OCI-LY7 (cell line): Measurements from ENCODE around the gene ATRAID. TPM values are rescaled to one million over a fixed set of nuclear protein-coding genes. Genes with fewer than 3 reads are reported as not detected.

Experiments used
- BruUV-seq: library from RNA; stranded (reverse); fragments of 400-500 nt; replicated peaks from 2 replicates; lab custom pipeline; 2021; lab: Mats Ljungman, UMichigan
- CTCF ChIA-PET: fragments of 300-600 bp; sonication (Branson Sonifier 250); formaldehyde crosslinking; loops from one replicate; lab custom pipeline; 2022; ENCODE audit warnings: antibody characterized with exemption; ENCODE audit not compliant: unreplicated experiment; lab: Charles Lee
- POLR2A ChIA-PET: fragments of 300-600 bp; sonication (Branson Sonifier 250); formaldehyde crosslinking; loops from one replicate; lab custom pipeline; 2022; ENCODE audit warnings: antibody characterized with exemption; lab: Charles Lee
- DNase-seq: peaks from one replicate; pipeline ENCODE4 v3.0.0-alpha.2; 2015; ENCODE audit warnings: low spot score
- H2AFZ ChIP-seq: fragments of 200-600 bp; sonication (generic), shearing (Covaris generic); 2 replicates; pipeline ENCODE4 v1.6.1; 2014; ENCODE audit warnings: mild to moderate bottlenecking, antibody characterized with exemption, low read length, moderate library complexity
- H3K27ac ChIP-seq: fragments of 200-600 bp; sonication (generic); 2 replicates; pipeline ENCODE4 v1.5.1; 2014; ENCODE audit warnings: mixed run types, low read depth, mild to moderate bottlenecking, moderate library complexity, low read length, inconsistent platforms; ENCODE audit not compliant: poor library complexity, severe bottlenecking
- H3K36me3 ChIP-seq: fragments of 200-600 bp; sonication (generic); 2 replicates; pipeline ENCODE4 v1.6.1; 2014; ENCODE audit warnings: mild to moderate bottlenecking, antibody characterized with exemption, low read length, moderate library complexity, mixed read lengths; ENCODE audit not compliant: insufficient read depth
- H3K4me1 ChIP-seq: fragments of 200-600 bp; sonication (generic); 2 replicates; pipeline ENCODE4 v1.5.1; 2014; ENCODE audit warnings: mild to moderate bottlenecking, low read length; ENCODE audit not compliant: insufficient read depth, poor library complexity, severe bottlenecking
- H3K4me2 ChIP-seq: fragments of 200-600 bp; sonication (generic); 2 replicates; pipeline ENCODE4 v1.6.1; 2014; ENCODE audit warnings: mild to moderate bottlenecking, low read length
- H3K4me3 ChIP-seq: fragments of 200-600 bp; sonication (generic); 2 replicates; pipeline ENCODE4 v1.5.1; 2014; ENCODE audit warnings: mild to moderate bottlenecking, low read depth, low read length; ENCODE audit not compliant: poor library complexity, severe bottlenecking
- H3K79me2 ChIP-seq: fragments of 200-600 bp; sonication (generic); 2 replicates; pipeline ENCODE4 v1.6.1; 2016; ENCODE audit warnings: low read depth, mild to moderate bottlenecking, low read length, moderate library complexity, mixed read lengths; ENCODE audit not compliant: insufficient read depth
- H3K9me2 ChIP-seq: fragments of 200-600 bp; sonication (generic); 2 replicates; pipeline ENCODE4 v1.6.1; 2016; ENCODE audit warnings: mild to moderate bottlenecking, low read length, mixed read lengths; ENCODE audit not compliant: insufficient read depth
- H3K9me3 ChIP-seq: fragments of 200-600 bp; sonication (generic); 2 replicates; pipeline ENCODE4 v1.6.1; 2014; ENCODE audit warnings: mild to moderate bottlenecking, mixed run types, low read length, mixed read lengths
- H4K20me1 ChIP-seq: fragments of 200-600 bp; sonication (generic); 2 replicates; pipeline ENCODE4 v1.6.1; 2014; ENCODE audit warnings: mild to moderate bottlenecking, antibody characterized with exemption, low read length, moderate library complexity, mixed read lengths; ENCODE audit not compliant: insufficient read depth
- EZH2phosphoT487 ChIP-seq: fragments of 200-600 bp; sonication (generic); IDR thresholded peaks from 2 replicates; pipeline ENCODE4 v1.6.1; 2018; ENCODE audit warnings: low read depth, borderline replicate concordance, mild to moderate bottlenecking, mixed run types, antibody characterized with exemption, low read length, moderate library complexity, mixed read lengths
- intact Hi-C: fragments of 100-400 bp; cut with micrococcal nuclease; formaldehyde crosslinking; loops from one replicate; pipeline ENCODE4 v1.10.0; 2022; ENCODE audit not compliant: unreplicated experiment
- total RNA-seq, 2 experiments: library from RNA; depleted of rRNA in 1 of 2; stranded (reverse); fragments of >200 nt in 1 of 2; shearing (Covaris generic) in 1 of 2; gene quantifications; 2 replicates each; pipeline ENCODE4 v1.2.3, GENCODE V29; 2014 to 2022
- TF ChIP-seq, protein P1 (sequence below): fragments of 200-600 bp; sonication (generic); conservative IDR thresholded peaks from 2 replicates; pipeline ENCODE4 v1.5.1; 2014; ENCODE audit warnings: mild to moderate bottlenecking, antibody characterized with exemption, low read length, moderate library complexity, mixed read lengths

ATRAID gene
- total RNA-seq, 2 experiments from 2014 or later, result 92.7 to 93.3 TPM

DNA sequence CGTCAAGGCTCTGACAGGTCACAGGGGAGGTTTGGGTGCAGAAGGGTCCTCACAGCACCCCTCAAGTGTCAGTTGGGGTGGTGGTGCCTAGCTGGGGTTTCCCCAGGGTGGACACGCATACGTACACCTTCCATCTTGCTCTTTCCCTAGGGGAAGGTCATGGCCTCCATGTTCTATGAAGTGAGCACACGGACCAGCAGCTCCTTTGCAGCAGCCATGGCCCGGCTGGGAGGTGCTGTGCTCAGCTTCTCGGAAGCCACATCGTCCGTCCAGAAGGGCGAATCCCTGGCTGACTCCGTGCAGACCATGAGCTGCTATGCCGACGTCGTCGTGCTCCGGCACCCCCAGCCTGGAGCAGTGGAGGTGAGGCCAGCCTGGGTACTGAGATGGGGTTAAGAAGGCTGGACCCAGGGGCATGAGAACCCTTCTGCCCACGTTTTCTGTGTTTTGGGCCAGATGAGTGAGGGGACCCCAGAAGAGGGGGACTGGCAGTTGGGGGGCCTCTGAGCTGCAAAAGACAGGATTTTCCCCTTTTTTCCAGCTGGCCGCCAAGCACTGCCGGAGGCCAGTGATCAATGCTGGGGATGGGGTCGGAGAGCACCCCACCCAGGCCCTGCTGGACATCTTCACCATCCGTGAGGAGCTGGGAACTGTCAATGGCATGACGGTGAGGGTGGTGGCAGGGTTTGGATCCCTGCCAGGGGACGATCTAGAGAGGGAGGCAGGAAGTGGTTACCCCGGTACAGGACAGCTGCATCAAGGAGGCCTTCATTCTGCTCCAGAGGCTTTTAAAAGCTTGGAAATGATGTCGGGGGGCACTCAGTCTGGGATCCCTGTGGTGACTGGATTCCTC is 30.1 kb downstream of the ATRAID start:
- intact Hi-C loops, result no loop called here
- DNase-seq, result no peak
- Histone ChIP-seq H3K36me3 (peaks cover 90% of the 10 kb centered on the region), H3K4me3 (no peak overlapping the region), H3K4me2 (no peak overlapping the region), H3K27ac (no peak overlapping the region), H3K79me2 (no peaks in the 10 kb centered on the region), H4K20me1 (no peaks in the 10 kb centered on the region), H3K9me2 (no peaks in the 10 kb centered on the region), H3K9me3 (no peaks in the 10 kb centered on the region), H2AFZ (no peak overlapping the region), H3K4me1 (no peaks in the 10 kb centered on the region)
- BruUV-seq, result no TSS peak
- TF ChIP-seq, protein P1, sequence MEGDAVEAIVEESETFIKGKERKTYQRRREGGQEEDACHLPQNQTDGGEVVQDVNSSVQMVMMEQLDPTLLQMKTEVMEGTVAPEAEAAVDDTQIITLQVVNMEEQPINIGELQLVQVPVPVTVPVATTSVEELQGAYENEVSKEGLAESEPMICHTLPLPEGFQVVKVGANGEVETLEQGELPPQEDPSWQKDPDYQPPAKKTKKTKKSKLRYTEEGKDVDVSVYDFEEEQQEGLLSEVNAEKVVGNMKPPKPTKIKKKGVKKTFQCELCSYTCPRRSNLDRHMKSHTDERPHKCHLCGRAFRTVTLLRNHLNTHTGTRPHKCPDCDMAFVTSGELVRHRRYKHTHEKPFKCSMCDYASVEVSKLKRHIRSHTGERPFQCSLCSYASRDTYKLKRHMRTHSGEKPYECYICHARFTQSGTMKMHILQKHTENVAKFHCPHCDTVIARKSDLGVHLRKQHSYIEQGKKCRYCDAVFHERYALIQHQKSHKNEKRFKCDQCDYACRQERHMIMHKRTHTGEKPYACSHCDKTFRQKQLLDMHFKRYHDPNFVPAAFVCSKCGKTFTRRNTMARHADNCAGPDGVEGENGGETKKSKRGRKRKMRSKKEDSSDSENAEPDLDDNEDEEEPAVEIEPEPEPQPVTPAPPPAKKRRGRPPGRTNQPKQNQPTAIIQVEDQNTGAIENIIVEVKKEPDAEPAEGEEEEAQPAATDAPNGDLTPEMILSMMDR, result no peak
- TF ChIP-seq EZH2phosphoT487, result no peak
- CTCF ChIA-PET, result no interaction called here
- POLR2A ChIA-PET, result interaction anchor here (0.6 to 1.3 kb wide), 3 partner anchors 9 to 133 kb away, joined by 3 to 4 read pairs (median 3); no protein-coding TSS in a partner anchor

DNA sequence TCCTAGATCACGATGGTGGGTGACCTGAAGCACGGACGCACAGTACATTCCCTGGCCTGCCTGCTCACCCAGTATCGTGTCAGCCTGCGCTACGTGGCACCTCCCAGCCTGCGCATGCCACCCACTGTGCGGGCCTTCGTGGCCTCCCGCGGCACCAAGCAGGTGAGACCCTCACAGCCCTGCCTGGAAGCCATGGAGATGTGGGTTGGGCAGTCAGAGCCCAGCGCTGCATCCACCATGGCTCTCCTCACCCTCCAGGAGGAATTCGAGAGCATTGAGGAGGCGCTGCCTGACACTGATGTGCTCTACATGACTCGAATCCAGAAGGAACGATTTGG is 30.7 kb downstream of the ATRAID start:
- Histone ChIP-seq H3K36me3 (peaks cover 84% of the 10 kb centered on the region), H3K9me3 (no peaks in the 10 kb centered on the region), H3K4me3 (no peak overlapping the region), H3K4me2 (no peak overlapping the region), H3K9me2 (no peaks in the 10 kb centered on the region), H2AFZ (no peak overlapping the region), H3K27ac (no peak overlapping the region), H3K79me2 (no peaks in the 10 kb centered on the region), H4K20me1 (no peaks in the 10 kb centered on the region), H3K4me1 (no peaks in the 10 kb centered on the region)
- ChIA-PET CTCF (no interaction called here), POLR2A (interaction anchor here (1.3 kb wide), 1 partner anchor 9 kb away, joined by 3 read pairs; no protein-coding TSS in a partner anchor)
- no TSS peak for BruUV-seq
- intact Hi-C loops, result no loop called here
- no peak for TF ChIP-seq EZH2phosphoT487
- TF ChIP-seq, protein P1, result no peak
- DNase-seq, result no peak
